SJSA1 (cell line): ENCODE data around the gene SSU72. TPM values are rescaled to one million over a fixed set of nuclear protein-coding genes. Genes with fewer than 3 reads are reported as not detected.

Experiments used
- DNase-seq, 2 experiments: peaks; one replicate each; pipeline ENCODE4 v3.0.0-alpha.2; 2015 to 2020; ENCODE audit warnings: low spot score in 2 of 2, low read depth in 1 of 2
- H3K27ac ChIP-seq: fragments of 250-450 bp; sonication (Bioruptor Pico); 2 replicates; pipeline ENCODE4 v1.5.1; 2020; ENCODE audit warnings: mild to moderate bottlenecking, moderate library complexity
- H3K27me3 ChIP-seq: fragments of 250-450 bp; sonication (Bioruptor Pico); replicated peaks from 2 replicates; pipeline ENCODE4 v1.5.1; 2020; ENCODE audit warnings: mild to moderate bottlenecking, moderate library complexity
- H3K36me3 ChIP-seq: fragments of 250-450 bp; sonication (Bioruptor Pico); 2 replicates; pipeline ENCODE4 v1.5.1; 2020; ENCODE audit warnings: mild to moderate bottlenecking
- H3K4me1 ChIP-seq: fragments of 250-450 bp; sonication (Bioruptor Pico); replicated peaks from 2 replicates; pipeline ENCODE4 v1.6.1; 2021; ENCODE audit warnings: mild to moderate bottlenecking
- H3K4me3 ChIP-seq: fragments of 250-450 bp; sonication (Bioruptor Pico); 2 replicates; pipeline ENCODE4 v1.5.1; 2020; ENCODE audit warnings: mild to moderate bottlenecking
- H3K9me3 ChIP-seq: fragments of 250-450 bp; sonication (Bioruptor Pico); replicated peaks from 2 replicates; pipeline ENCODE4 v1.5.1; 2020; ENCODE audit warnings: mild to moderate bottlenecking
- total RNA-seq: library from RNA; depleted of rRNA; stranded (reverse); fragments of >200 nt; shearing (Covaris generic); gene quantifications from 2 replicates; pipeline ENCODE4 v1.2.3, GENCODE V29; 2014; rRNA removed

The SSU72 gene
- total RNA-seq = 57.2 and 58.6 TPM in 2 replicates

DNA sequence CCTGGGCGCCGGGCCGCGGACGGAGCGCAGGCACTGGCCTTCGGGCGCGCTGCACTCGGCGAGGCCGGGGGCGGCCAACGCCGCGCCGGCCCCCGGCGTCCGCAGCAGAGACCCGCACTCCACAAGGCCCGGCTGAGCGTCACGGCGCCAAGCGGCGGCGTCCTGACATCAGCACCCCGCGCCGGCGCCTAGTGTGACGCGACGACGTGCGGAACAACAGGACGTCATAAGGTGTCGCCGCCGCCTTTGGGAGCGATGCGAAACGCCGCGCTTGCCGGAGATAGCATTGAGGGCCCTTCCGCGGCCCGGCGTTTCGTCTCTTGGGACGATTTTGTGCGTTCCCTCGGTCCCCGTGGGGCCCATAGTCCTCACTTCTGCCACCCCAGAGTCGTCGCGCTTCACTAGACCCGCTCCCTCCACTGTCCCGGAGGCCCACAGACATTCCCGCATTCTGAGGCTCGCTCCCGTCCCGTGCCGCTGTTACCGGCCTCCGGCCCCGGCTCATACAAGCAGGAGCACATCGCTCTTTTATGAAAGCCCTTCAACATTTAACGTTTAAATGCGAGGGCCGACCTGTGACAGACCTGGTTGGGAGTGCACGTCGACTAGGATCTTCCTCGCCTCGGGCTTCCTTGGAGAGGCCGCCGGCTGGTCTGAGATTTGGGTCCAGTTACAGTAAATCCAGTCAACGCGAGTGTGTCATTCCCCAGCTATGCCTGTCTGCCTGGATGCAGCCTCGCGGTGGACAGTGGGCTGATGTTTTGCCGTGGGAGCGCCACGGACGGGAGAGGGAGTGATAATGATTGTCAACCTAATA lies at the start of gene SSU72:
SSU72 (minus strand) TSS at position 143 of the 817 bp plus-strand sequence. CDS start 306 bp downstream, outside the sequence.
- Histone ChIP-seq H3K27me3 (no peaks in the 10 kb centered on the region; the same call in 1 of the 2 replicates), H3K4me3 (peak within 1 kb of the TSS; percentile 100)

DNA sequence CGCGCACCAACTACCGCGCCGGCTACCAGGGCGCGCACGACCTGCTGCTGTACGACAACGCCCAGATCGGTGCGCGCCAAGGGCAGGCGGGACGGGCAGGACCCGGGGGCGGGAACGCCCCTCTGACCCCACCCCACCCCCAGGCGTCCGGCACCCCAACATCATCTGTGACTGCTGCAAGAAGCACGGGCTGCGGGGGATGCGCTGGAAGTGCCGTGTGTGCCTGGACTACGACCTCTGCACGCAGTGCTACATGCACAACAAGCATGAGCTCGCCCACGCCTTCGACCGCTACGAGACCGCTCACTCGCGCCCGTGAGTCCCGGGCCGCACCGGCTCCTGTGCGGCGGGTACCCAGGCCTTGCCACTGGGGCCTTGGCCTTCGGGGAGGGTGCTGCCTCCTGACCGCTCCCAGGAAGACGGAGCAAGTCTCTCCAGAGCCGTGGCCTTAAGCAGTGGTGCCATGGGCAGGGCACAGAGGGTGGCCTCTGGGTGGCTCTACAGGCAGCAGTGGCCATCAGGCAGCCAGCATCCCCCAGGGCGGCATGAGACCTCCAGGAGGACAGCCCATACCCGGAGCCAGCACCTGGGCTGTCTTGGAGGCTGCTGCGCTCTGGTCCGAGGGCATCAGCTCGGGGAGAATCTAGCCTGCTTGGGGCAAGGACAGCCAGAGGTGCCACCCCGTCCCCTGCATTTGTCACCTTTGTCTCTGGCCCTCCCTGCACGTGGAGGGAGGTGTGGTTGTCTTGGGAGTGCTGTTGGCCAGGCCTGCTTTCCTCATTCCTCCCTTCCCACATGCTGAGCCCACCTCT lies 49.2 kb upstream of the SSU72 start:
- H3K27ac ChIP-seq = no peak overlapping the region
- peaks cover 8% of the 10 kb centered on the region; the same call in 1 of the 2 replicates for H3K36me3 ChIP-seq
- no peaks in the 10 kb centered on the region for H3K4me1 ChIP-seq
- no peak overlapping the region for H3K4me3 ChIP-seq
- H3K9me3 ChIP-seq = no peaks in the 10 kb centered on the region
- no peak for DNase-seq
- no peaks in the 10 kb centered on the region for H3K27me3 ChIP-seq

More for the DNA sequence above, at the start of gene SSU72:
- Histone ChIP-seq H3K36me3 (peaks cover 36% of the 10 kb centered on the region), H3K27ac (peak within 1 kb of the TSS; percentile 98), H3K4me1 (peaks cover 15% of the 10 kb centered on the region), H3K9me3 (0 out of 2 replicates have a peak, but pooled peaks cover 5% of the 10 kb centered on the region)
- DNase-seq = peak; percentile 87 to 92

DNA sequence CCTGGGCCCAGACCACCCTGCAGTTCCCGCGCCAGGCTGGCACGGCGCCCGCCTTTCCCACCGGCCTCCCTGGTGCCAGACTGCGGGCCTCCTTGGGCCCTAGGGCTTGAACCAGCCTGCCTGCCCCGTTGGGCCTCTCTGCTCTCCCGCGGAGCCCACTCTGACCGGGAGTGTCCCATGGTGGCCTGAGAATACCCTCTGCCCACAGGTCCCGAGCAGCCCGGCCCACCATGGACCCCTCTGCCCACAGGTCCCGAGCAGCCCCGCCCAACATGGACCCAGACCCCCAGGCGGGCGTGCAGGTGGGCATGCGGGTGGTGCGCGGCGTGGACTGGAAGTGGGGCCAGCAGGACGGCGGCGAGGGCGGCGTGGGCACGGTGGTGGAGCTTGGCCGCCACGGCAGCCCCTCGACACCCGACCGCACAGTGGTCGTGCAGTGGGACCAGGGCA lies 48.5 kb upstream of the SSU72 start:
- no peaks in the 10 kb centered on the region for H3K9me3 ChIP-seq
- peaks cover 10% of the 10 kb centered on the region for H3K36me3 ChIP-seq
- no peaks in the 10 kb centered on the region for H3K4me1 ChIP-seq
- no peaks in the 10 kb centered on the region for H3K27me3 ChIP-seq
- no peak overlapping the region for H3K4me3 ChIP-seq
- no peak for DNase-seq
- no peak overlapping the region for H3K27ac ChIP-seq

DNA sequence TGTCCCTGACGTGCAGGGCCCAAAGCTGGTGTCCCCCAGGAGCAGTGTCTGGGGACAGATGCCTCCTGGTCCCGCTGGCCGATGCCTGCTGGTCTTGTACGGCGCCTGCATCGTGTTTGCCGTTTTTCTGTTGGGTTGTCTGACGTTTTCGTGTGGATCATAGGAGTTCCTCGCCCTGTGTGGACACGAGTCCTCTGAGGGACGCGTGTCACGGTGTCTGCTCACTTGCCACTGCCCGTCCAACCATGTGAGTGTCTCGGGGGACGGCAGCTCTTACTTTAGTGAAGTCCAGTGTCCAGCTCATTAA lies 48.1 kb upstream of the SSU72 start:
- H3K36me3 ChIP-seq = peaks cover 12% of the 10 kb centered on the region
- H3K27me3 ChIP-seq = no peaks in the 10 kb centered on the region
- no peak overlapping the region for H3K27ac ChIP-seq
- no peaks in the 10 kb centered on the region for H3K4me1 ChIP-seq
- H3K9me3 ChIP-seq = no peaks in the 10 kb centered on the region
- no peak overlapping the region for H3K4me3 ChIP-seq
- DNase-seq = no peak

GRCh38 chr1:1622010-1622787 lies 47.5 kb upstream of the SSU72 start:
- H3K4me3 ChIP-seq = no peak overlapping the region
- no peak for DNase-seq

GRCh38 chr1:1621173-1622009 lies 46.7 kb upstream of the SSU72 start:
- Histone ChIP-seq H3K27me3 (no peaks in the 10 kb centered on the region), H3K36me3 (peaks cover 16% of the 10 kb centered on the region), H3K4me1 (peaks cover 6% of the 10 kb centered on the region), H3K4me3 (no peak overlapping the region), H3K27ac (no peak overlapping the region), H3K9me3 (peaks cover under 1% of the 10 kb centered on the region; the same call in 1 of the 2 replicates)
- no peak for DNase-seq

More at GRCh38 chr1:1622010-1622787, 47.5 kb upstream of the SSU72 start:
- H3K9me3 ChIP-seq = no peaks in the 10 kb centered on the region
- no peaks in the 10 kb centered on the region for H3K27me3 ChIP-seq
- no peak overlapping the region for H3K27ac ChIP-seq
- H3K36me3 ChIP-seq = peaks cover 16% of the 10 kb centered on the region
- H3K4me1 ChIP-seq = no peaks in the 10 kb centered on the region

- H3K4me1 ChIP-seq = peaks cover 8% of the 10 kb centered on the region
These were observed 45.9 kb upstream of the SSU72 start for GRCh38 chr1:1620433-1621139.

GRCh38 chr1:1619917-1620361 lies 45.3 kb upstream of the SSU72 start:
- no peak overlapping the region for H3K27ac ChIP-seq
- H3K4me3 ChIP-seq = no peak overlapping the region
- H3K36me3 ChIP-seq = peaks cover 26% of the 10 kb centered on the region
- peaks cover 6% of the 10 kb centered on the region for H3K9me3 ChIP-seq
- H3K27me3 ChIP-seq = no peaks in the 10 kb centered on the region
- H3K4me1 ChIP-seq = peaks cover 8% of the 10 kb centered on the region
- no peak for DNase-seq

More at GRCh38 chr1:1620433-1621139, 45.9 kb upstream of the SSU72 start:
- no peak for DNase-seq
- Histone ChIP-seq H3K4me3 (no peak overlapping the region), H3K27ac (no peak overlapping the region), H3K36me3 (peaks cover 23% of the 10 kb centered on the region), H3K9me3 (peaks cover 6% of the 10 kb centered on the region), H3K27me3 (no peaks in the 10 kb centered on the region)

DNA sequence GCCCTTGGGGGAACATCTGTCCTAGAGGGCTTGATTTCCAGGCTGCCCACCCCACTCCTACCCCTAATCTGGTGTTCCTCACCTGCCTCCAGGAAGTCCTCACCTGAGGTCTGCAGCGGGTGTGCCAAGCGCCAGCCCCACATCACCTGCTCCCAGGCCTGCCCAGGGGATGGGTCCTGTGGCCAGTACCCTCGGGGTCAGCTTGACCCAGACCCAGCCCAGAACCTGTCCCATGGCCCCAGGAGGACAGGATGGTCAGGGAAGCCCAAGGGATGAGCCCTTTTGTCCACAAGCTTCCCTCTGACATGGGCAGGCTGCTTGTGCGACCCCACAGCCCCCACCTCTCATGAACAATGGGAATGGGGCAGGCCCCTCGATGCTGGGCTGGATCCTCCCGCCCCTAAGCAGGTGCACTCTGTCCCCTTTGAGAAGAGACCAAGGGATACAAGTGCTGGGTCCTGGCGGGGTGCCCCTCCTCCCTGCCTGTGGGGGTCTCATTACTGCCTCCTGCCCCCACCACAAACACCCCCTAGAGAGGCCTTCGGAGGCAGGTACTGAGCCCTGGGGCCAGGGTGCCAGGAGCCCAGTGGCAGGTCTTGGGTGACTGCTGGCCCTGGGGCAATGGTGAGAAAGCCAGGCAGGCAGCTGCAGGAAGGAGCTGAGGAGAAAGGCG lies 43.9 kb upstream of the SSU72 start:
- Histone ChIP-seq H3K27ac (no peak overlapping the region), H3K27me3 (no peaks in the 10 kb centered on the region), H3K36me3 (peaks cover 26% of the 10 kb centered on the region), H3K9me3 (peaks cover 6% of the 10 kb centered on the region), H3K4me3 (no peak overlapping the region), H3K4me1 (peaks cover 17% of the 10 kb centered on the region)
- no peak for DNase-seq

DNA sequence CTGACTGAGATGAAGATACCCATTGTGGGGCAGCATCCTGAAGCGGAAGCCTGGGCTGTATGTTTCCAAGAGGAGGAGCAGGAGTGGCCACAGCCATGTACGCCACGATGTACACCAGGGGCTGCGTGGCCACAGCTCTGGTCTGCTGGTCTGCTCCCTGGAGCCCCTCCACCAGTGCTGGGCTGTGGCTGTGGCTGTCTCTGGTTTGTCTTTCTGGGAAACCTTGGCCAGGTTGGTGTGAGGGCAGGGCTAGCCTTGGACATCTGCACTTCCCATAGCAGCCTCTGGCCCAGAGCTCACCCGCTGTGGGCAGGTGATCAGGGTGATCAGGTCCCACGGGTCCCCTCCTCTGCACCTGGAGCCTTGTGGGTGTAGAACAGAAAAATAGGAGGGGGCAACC lies 43.3 kb upstream of the SSU72 start:
- peaks cover 17% of the 10 kb centered on the region for H3K4me1 ChIP-seq
- DNase-seq = no peak
- no peaks in the 10 kb centered on the region for H3K27me3 ChIP-seq
- H3K36me3 ChIP-seq = peaks cover 26% of the 10 kb centered on the region
- H3K9me3 ChIP-seq = peaks cover 6% of the 10 kb centered on the region
- no peak overlapping the region for H3K4me3 ChIP-seq
- H3K27ac ChIP-seq = no peak overlapping the region

GRCh38 chr1:1617516-1617915 lies 42.9 kb upstream of the SSU72 start:
- Histone ChIP-seq H3K27me3 (no peaks in the 10 kb centered on the region), H3K27ac (no peak overlapping the region), H3K4me1 (peaks cover 17% of the 10 kb centered on the region), H3K4me3 (no peak overlapping the region), H3K9me3 (peaks cover 6% of the 10 kb centered on the region), H3K36me3 (peaks cover 26% of the 10 kb centered on the region)
- no peak for DNase-seq

- Histone ChIP-seq H3K36me3 (peaks cover 26% of the 10 kb centered on the region), H3K4me1 (peaks cover 17% of the 10 kb centered on the region), H3K9me3 (peaks cover 6% of the 10 kb centered on the region), H3K4me3 (peak overlapping the region; percentile 97), H3K27ac (no peak overlapping the region), H3K27me3 (no peaks in the 10 kb centered on the region)
- no peak for DNase-seq
These were observed 42.2 kb upstream of the SSU72 start for GRCh38 chr1:1616838-1617237.
